ENCODE results near the gene RANBP2.

Gene RANBP2

DNA sequence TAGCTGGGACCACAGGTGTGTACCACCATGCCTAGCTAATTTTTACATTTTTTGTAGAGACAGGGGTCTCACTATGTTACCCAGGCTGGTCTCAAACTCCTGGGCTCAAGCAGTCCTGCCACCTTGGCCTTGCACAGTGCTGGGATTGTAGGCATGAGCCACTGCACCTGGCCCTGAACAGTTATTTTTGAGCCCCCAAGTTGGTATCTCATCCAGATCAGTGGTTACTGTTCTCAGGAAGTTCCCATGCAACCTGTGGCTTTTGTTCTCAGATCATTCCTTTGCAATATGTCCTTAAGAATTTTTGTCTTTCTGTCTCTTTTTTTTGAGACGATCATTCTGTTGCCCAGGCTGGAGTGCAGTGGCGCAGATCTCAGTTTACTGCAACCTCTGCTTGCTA is 59.6 kb downstream of the RANBP2 start:
- DNase-seq (ENCODE audit: low spot score): no peak

DNA sequence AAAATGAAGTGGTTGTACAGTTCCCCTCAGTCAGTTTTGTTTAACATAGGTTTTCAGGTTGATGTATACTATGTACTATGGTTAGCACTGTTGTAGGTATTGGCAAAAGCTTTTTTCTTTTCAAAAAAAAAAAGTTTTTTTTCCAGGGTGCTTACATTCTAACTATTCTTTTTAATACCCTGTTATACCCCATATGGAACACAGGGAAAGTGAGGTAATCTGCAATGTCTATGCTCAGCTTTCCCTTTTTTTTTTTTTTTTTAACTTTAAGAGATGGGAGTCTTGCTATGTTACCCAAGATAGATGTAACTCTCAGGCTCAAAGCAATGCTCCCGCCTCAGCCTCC is 66.7 kb downstream of the RANBP2 start:
- no peak for DNase-seq (ENCODE audit: low spot score)

DNA sequence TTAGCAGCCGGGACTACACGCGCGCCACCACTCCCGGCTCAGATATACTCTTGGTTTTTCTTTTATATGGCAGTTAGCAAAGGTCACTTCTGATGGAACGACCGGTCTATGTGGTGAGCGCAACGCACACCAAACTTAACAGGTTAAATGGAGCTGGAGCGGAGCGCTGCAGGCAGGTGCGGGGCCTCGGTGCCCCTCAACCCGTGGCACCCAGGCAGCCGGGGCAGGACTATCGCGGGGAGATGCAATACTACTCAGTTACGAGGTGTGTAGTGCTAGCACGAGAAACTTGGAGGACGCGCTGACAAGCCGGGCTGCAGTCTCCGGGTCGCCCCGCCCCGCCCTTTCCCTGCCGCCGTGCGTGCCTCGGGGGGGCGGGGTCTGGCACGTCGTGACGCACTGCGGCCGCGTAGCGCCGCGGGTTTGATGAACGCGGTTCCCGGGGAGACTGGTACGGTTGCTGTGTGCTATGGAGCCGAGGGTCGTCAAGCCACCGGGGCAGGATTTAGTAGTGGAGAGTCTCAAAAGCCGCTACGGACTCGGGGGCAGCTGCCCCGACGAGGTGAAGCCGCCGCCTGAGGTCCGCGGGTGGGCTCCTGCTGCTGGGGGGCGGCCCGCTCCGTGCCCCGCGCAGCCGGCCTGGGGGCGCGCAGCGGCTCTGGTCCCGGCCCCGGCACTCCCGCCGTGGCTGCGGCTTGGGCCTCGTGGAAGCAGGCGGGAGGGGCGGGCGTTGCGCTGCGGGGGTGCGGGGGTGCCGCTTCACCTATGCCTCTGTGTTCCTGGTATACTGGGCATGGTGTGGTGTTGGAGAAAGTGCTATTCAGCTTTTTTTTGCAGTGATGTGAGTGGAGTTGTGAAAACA is 67.3 kb downstream of the RANBP2 start, which contains the start of gene CCDC138:
Gene CCDC138 (plus strand): TSS at position 418 of the 862 bp plus-strand sequence. CDS start 52 bp downstream, at position 470.
- DNase-seq (ENCODE audit: low spot score): peak; percentile 79

DNA sequence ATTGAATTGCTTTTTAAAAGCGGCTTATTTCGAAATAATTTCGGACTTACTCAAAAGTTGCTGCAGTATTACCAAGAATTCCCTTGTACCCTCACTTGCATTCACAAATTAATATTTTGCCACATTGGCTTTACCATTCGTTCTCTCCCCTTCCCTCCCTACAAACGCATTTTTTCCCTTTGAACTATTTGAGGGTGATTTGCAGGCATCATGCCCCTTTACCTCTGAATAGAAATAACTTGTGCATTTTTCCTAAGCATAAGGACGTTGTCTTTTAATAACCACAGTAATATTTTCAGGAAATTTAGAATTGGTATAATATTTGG is 67.9 kb downstream of the RANBP2 start:
- DNase-seq (ENCODE audit: low spot score): no peak

DNA sequence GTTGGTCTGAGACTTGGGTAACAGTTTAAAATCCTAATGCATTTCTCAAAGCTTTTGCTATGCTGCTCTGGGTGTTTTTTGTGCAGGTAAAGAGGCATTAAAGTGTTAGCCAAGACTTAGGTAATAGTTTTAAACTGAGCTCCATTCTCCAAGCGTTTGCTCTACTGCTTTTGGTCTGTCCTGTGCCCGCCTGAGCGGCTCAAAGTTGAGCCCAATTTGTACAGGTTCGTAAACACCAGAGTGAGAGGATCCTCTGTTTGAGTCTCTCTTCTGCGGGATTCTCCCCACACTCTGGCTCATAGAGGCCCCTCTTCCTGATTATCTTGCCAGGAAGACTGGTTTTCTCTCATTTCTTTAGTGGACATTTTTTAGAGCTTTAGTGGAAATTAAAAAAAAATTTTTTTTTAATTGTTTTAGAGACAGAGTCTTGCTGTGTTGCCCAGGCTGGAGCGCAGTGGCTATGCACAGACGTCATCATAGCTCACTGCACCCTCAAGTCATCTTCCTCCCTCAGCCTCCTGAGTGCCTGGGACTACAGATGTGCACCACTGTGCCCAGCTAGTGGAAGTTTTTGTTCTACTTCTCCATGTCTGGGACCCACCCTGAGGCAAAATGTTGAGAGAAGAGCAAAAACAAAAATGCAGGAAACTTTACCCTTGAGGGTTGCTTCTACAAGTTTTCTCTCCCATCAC is 83.9 kb downstream of the RANBP2 start:
- DNase-seq (ENCODE audit: low spot score): no peak

DNA sequence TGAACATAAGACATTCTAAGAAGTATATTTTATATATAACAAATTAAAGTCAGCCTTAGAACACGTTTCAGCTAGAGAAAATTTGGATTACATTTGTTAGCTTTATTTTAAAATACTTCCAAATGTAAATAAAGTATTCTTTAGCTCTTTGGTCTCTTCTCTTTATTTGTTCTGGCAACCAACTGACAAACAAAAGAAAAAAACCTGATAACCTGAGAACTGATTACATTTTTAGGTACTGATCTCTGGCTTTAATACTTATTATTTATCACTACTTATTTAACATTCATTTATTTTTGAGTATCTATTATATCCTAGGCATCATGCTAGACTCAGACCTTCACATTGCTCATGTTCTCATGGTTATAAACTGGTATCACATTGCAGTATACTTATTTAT is 85.8 kb downstream of the RANBP2 start:
- DNase-seq (ENCODE audit: low spot score): no peak

DNA sequence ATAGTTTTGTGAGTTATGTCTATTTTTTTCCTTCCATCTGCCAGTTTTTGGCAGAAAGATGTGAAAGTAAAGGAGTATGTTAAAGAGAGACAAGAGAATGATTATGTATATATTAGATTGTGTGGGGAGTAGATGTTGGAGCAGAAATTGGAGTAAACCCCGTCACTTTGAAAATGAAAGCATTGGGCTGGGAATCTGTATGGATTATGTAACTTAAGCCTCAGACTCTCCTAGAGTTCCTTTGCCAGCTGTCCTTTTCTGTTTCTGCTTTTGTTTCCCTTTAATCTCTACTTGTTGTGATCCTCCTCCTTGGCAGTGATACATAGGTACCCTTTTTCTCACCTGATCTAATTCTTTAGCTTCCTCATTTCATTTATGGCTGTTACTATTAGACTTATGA is 86.5 kb downstream of the RANBP2 start:
- DNase-seq (ENCODE audit: low spot score): no peak

DNA sequence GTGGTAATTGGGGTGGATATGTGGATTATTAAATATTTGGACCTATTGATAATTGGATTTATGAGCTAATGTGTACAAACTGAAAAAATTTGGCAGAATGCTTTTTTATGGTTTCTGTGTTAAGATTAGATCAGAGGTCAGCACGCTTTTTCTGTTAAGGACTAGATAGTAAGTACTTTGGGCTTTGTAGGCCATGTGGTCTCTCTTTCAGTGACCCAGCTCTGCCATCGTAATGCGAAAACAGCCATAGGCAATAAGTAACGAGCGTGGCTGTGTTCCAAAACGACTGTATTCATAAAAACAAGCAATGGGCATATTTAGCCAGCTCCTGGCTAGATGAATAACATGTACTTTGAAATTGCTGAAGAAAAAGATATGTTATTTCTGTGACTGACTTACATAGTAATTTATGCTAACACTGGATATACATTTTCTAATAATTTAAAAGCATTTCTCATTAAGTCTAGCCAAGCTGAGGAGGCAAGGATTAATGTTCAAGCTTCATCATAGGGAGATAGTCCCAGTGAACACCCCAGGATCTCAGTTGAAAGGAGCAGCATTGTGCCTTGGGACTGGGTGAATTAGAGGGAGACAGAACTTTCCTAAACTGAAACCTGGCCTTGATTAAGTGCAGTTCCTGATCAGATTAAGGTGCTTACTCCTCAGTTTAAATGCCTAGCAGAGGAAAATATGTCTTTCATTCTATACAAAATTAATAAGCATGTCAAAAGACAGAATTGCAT is 87.3 kb downstream of the RANBP2 start:
- DNase-seq (ENCODE audit: low spot score): no peak

DNA sequence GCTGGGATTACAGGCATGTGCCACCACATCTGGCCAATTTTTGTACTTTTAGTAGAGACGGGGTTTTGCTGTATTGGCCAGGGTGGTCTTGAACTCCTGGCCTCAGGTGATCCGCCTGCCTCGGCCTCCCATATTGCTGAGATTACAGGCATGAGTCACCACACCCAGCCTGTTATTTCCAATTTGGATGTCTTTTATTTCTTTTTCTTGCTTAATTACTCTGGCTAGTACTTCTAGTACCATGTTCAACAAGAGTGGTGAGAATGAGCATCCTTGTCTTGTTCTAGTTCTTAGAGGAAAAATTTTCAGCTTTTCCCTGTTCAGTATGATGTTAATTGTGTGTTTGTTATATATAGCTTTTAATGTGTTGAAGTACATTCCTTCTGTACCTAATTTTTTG is 90.7 kb downstream of the RANBP2 start:
- no peak for DNase-seq (ENCODE audit: low spot score)

DNA sequence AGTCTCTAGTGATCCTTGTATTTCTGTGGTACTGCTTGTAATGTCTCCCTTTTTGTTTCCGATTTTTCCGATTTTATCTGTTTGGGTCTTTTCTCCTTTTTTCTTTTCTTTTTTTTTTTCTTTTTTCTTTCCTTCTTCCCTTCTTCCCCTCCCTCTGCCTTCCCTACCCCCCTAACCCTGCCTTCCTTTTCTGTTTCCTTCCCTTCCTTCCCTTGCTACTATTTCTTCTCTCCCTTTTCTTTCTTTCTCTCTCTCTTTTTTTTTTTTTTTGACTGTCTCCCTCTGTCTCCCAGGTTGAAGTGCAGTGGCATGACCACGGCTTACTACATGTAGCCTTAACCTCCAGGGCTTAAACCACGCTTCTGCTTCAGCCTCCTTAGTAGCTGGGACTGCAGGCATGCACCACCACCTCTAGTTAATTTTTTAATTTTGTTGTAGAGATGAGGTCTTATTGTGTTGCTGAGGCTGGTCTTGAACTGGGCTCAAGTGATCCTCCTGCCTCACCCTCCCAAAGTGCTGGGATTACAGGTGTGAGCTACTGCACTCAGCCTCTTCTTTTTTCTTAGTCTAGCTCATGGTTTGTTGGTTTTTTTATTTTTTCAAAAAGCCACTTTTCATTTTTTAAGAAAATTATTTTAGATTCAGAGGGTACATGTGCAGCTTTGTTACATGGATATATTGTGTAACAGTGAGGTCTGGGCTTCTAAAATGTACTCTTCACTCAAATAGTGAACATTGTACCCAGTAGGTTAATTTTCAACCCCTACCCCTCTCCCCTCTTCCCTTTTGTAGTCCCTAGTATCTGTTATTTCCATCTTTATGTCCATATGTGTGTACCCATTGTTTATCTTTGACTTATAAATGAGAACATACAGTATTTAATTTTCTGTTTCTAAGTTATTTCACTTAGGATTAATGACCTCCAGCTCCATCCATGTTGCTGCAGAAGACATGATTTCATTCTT is 92.0 kb downstream of the RANBP2 start:
- no peak for DNase-seq (ENCODE audit: low spot score)

DNA sequence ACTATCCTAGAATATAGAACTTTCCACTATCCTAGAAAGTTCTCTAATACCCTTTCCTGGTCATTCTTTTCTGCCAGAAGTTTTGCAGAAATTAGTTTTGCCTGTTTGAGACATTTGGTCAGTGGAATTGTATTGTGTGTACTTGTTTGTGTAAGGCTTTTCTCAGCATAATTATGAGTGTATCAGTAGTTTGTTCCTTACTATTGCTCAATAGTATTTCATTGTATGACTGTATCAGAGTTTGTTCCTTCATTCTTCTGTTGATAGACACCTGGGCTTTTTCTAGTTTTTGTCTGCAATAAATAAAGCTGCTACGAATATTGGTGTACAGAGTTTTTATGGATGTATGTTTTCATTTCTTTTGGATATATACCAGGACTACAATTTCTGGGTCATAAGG is 94.5 kb downstream of the RANBP2 start:
- DNase-seq (ENCODE audit: low spot score): no peak

DNA sequence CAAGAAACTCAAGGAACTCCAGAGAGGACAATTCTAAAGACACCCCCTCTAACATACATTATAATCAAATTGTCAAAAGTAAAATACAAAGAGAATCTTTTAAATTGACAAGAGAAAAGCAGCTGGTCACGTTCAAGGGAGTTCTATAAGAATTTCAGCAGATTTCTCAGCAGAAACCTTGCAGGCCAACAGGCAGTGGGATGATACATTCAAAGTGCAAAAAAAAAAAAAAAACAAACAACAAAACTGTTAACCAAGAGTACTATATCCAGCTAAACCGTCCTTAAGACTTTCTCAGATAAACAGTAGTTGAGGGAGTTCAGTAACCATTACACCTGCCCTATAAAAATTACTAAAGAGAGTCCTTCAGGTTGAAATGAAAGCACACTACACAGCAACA is 101.2 kb downstream of the RANBP2 start:
- no peak for DNase-seq (ENCODE audit: low spot score)

DNA sequence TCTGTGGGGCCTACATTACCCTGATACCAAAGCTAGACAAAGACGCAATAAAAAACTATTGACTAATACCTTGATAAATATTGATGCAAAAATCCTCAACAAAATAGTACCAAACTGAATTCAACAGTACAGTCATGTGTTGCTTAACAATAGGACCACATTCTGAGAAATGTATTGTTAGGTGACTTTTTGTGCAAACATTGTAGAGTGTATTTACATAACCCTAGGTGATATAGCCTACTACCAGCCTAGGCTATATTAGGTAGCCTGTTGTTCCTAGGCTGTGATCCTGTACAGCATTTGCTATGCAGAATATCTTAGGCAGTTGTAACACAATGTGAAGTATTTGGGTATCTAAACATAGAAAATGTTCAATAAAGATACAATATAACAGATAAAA is 104.0 kb downstream of the RANBP2 start:
- DNase-seq (ENCODE audit: low spot score): no peak

DNA sequence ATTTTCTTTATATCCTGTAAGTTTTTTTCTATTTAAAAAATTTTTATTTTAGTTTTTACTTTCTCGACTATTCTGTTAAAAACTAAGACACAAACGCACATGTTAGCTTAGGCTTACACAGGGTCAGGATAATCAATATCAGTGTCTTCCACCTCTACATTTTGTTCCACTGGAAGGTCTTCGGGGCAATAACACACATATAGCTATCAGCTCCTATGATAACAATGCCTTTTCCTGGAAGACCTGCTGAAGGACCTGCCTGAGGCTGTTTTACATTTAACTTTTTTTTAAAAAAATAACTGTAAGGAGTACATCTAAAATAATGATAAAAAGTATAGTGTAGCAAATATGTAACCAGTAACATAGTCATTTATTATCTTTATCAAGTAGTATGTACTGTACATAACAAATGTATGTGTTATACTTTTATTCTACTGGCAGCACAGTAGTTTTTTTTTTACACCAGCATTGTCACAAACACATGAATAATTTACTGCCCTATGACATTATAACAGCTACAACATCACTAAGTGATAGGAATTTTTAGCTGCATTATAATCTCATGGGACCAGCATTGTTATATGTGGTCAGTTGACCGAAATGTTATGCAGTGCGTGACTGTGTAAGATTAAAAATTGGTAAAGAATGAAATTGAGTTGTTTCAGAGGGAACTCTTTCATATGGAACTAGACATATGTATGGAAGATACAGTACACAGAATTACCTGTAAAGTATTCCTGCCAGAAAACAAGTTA is 105.2 kb downstream of the RANBP2 start:
- DNase-seq (ENCODE audit: low spot score): no peak

DNA sequence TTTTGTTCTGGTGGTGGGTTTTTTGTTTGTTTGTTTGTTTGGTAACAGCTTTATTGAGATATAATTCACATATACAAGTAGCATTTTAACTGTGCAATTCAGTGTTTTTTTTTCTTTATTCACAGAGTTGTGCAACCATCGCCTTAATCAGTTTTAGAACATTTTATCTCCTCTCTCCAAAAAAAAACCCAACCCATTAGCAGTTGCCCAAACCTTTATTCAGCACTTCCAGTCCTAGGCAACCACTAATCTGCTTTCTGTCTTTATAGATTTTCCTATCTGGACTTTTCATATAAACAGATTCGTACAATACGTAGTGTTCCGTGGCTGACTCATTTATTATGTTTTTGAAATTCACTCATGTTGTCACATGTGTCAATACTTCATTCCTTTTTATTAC is 106.0 kb downstream of the RANBP2 start:
- no peak for DNase-seq (ENCODE audit: low spot score)

DNA sequence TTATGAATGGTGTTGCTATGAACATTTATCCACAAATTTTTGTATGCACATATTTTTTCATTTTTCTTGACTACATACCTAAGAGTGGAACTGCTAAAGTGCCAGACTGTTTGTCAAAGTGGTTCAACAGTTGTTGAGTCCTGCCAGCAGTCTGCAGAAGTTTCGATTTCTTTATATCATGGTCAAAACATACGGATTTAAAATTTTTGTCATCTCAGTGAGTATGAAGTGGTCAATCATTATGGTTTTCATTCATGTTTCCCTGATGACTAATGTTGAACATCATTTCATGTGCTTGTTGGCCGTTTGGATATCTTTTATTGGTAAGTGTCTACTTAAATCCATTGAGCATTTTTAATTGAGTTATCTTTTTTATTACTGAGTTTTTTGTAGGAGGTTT is 106.5 kb downstream of the RANBP2 start:
- no peak for DNase-seq (ENCODE audit: low spot score)

DNA sequence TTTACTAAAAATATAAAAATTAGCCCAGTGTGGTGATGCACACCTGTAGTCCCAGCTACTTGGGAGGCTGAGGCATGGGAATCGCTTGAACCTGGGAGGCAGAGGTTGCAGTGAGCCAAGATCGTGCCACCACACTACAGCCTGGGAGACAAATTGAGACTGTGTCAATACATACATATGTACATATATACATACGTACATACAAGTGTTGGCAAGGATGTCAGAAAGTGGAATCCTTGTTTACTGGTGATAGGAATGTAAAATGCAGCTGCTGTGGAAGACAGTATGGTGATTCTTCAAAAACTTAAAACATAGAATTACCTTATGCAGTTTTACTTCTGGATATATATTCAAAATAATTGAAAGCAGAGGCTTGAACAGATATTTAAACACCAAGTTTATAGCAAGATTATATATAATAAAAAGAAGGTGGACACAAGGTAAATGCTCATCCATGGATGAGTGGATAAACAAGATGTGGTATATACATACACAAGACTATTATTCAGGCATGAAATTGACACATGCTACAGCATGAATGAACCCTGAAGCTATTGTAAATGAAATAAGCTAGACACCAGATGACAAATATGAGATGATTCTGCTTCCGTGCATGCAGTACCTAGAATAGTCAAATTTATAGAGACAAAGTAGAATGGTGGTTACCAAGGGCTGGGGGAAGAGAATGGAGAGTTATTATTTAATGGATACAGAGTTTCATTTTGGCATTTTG is 110.5 kb downstream of the RANBP2 start:
- no peak for DNase-seq (ENCODE audit: low spot score)

DNA sequence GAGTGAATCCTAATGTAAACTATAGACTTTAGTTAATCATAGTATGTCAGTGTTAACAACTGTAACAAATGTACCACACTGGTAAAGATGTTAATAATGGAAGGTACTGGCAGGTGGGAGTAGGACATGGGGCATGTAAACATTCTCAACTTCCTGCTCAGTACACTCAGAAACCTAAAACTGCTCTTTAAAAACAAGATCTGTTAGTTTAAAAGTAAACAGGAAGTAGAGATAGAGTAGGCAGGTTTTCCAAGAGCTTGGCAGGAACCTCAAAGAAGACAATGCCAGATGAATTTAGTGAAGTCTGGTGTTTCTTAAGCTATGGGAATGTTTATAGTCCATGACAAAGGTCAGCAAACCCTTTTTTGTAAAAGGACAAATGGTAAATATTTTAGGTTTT is 113.9 kb downstream of the RANBP2 start:
- no peak for DNase-seq (ENCODE audit: low spot score)

DNA sequence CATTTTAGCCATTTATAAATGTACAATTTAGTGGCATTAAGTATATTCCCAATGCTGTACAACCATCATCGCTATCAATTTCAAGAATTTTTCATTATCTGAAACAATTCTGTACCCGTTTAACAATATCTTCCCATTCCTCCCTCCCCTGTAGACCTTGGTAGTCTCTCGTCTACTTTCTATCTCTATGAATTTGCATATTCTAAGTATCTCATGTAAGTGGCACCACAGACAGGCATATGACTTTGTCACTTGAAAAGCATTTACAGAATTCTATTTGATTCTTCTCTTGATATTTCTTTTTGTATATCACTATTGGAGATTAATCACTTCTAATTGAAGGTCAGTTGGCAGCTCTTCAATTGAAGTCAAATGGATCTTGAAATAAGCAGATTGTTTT is 115.3 kb downstream of the RANBP2 start:
- no peak for DNase-seq (ENCODE audit: low spot score)

DNA sequence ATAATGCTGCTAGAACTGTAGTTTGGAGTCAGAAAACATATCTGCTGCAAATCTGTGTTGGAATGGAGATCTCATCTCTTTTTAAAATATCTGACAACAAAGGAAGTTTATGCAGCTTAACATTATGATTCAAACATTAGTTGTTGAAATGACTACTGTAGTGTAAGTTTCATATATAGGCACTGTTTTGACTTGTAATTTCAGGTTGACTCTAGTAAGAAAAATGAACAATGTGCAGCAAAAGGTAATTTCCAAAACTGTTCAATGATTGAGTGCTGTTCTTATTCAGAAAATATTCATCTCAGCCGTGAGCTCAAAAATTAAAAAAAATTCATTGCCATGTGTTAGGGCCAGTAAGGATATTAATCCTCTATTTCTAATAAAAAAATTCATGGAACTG is 115.8 kb downstream of the RANBP2 start:
- DNase-seq (ENCODE audit: low spot score): no peak

All from globus pallidus (tissue), 1 donor.